GM23338 (cell line): Measurements from ENCODE around the gene PRDM1. TPM values are rescaled to one million over a fixed set of nuclear protein-coding genes. Genes with fewer than 3 reads are reported as not detected.

Experiments
- ATAC-seq: fragments of 200-7000 bp; cut with Tn5 transposase; 3 replicates; pipeline ENCODE4 v1.9.1; 2020
- DNase-seq: peaks from one replicate; pipeline ENCODE4 v3.0.0-alpha.2; 2015; ENCODE audit warnings: low spot score
- H2AFZ ChIP-seq: fragments of 200-600 bp; sonication (generic); 2 replicates; pipeline ENCODE4 v1.8.0; 2016; ENCODE audit warnings: antibody characterized with exemption, mild to moderate bottlenecking, moderate library complexity
- H3F3A ChIP-seq: fragments of 200-600 bp; sonication (generic); replicated peaks from 2 replicates; pipeline ENCODE4 v1.8.0; 2017; ENCODE audit warnings: antibody characterized with exemption, mixed run types, low read depth
- H3K27ac ChIP-seq: fragments of 200-600 bp; sonication (generic); 2 replicates; pipeline ENCODE4 v1.6.1; 2016; ENCODE audit warnings: low read depth
- H3K27me3 ChIP-seq: fragments of 200-600 bp; sonication (generic); 2 replicates; pipeline ENCODE4 v1.8.0; 2016; ENCODE audit warnings: mild to moderate bottlenecking, mixed run types, moderate library complexity; ENCODE audit not compliant: insufficient read depth
- H3K36me3 ChIP-seq: fragments of 200-600 bp; sonication (generic); 2 replicates; pipeline ENCODE4 v1.8.0; 2016; ENCODE audit warnings: mild to moderate bottlenecking; ENCODE audit not compliant: insufficient read depth
- H3K4me1 ChIP-seq: fragments of 200-600 bp; sonication (generic); 2 replicates; pipeline ENCODE4 v1.8.0; 2016; ENCODE audit warnings: mild to moderate bottlenecking, moderate library complexity; ENCODE audit not compliant: insufficient read depth
- H3K4me2 ChIP-seq: fragments of 200-600 bp; sonication (generic); 2 replicates; pipeline ENCODE4 v1.7.1; 2017; ENCODE audit warnings: mixed run types
- H3K4me3 ChIP-seq: fragments of 200-600 bp; sonication (generic); 2 replicates; pipeline ENCODE4 v1.6.1; 2016; ENCODE audit warnings: mixed run types
- H3K79me2 ChIP-seq: fragments of 200-600 bp; sonication (generic); replicated peaks from 2 replicates; pipeline ENCODE4 v1.8.0; 2017; ENCODE audit warnings: mild to moderate bottlenecking; ENCODE audit not compliant: insufficient read depth
- H3K9me2 ChIP-seq: fragments of 200-600 bp; sonication (generic); 2 replicates; pipeline ENCODE4 v1.8.0; 2017; ENCODE audit not compliant: insufficient read depth
- H4K20me1 ChIP-seq: fragments of 200-600 bp; sonication (generic); replicated peaks from 2 replicates; pipeline ENCODE4 v1.8.0; 2017; ENCODE audit warnings: mild to moderate bottlenecking; ENCODE audit not compliant: insufficient read depth
- H3K27ac Mint-ChIP-seq: 2 replicates; pipeline ENCODE4 v1.8.0; 2020; ENCODE audit warnings: inconsistent platforms, mild to moderate bottlenecking, moderate library complexity, mixed read lengths
- H3K27me3 Mint-ChIP-seq: 3 replicates; pipeline ENCODE4 v1.8.0; 2022; ENCODE audit warnings: low read depth, mild to moderate bottlenecking, moderate library complexity, mixed read lengths, inconsistent platforms; ENCODE audit not compliant: insufficient read depth, poor library complexity
- H3K36me3 Mint-ChIP-seq: 3 replicates; pipeline ENCODE4 v1.8.0; 2021; ENCODE audit warnings: low read depth, mild to moderate bottlenecking, inconsistent platforms, moderate library complexity, mixed read lengths
- H3K4me1 Mint-ChIP-seq: 3 replicates; pipeline ENCODE4 v1.8.0; 2020; ENCODE audit warnings: mild to moderate bottlenecking, inconsistent platforms, mixed read lengths
- H3K4me3 Mint-ChIP-seq: 3 replicates; pipeline ENCODE4 v1.8.0; 2021; ENCODE audit warnings: moderate library complexity, mild to moderate bottlenecking, inconsistent platforms, mixed read lengths
- H3K9me3 Mint-ChIP-seq: 3 replicates; pipeline ENCODE4 v1.8.0; 2020; ENCODE audit warnings: moderate library complexity, mild to moderate bottlenecking, inconsistent platforms, mixed read lengths
- EZH2 ChIP-seq: fragments of 200-600 bp; sonication (generic); IDR thresholded peaks from one replicate; pipeline ENCODE4 v1.8.0; 2017; ENCODE audit warnings: antibody characterized with exemption, mild to moderate bottlenecking, low read depth; ENCODE audit not compliant: unreplicated experiment
- EZH2phosphoT487 ChIP-seq: fragments of 200-600 bp; sonication (generic); IDR thresholded peaks from one replicate; pipeline ENCODE4 v1.8.1; 2018; ENCODE audit warnings: antibody characterized with exemption; ENCODE audit not compliant: unreplicated experiment
- JUNB ChIP-seq: IDR thresholded peaks from one replicate; pipeline ENCODE4 v1.6.1; 2016; ENCODE audit warnings: antibody characterized with exemption; ENCODE audit not compliant: unreplicated experiment
- NANOG ChIP-seq: IDR thresholded peaks from 2 replicates; pipeline ENCODE4 v1.6.1; 2016; ENCODE audit warnings: antibody characterized with exemption, borderline replicate concordance
- POLR2AphosphoS5 ChIP-seq: IDR thresholded peaks from 2 replicates; pipeline ENCODE4 v1.6.1; 2016; ENCODE audit warnings: antibody characterized with exemption, low read depth
- STAT1 ChIP-seq: IDR thresholded peaks from one replicate; pipeline ENCODE4 v1.6.1; 2016; ENCODE audit warnings: antibody characterized with exemption; ENCODE audit not compliant: unreplicated experiment
- ZNF114 ChIP-seq: fragments of 250-450 bp; sonication (Bioruptor Pico); IDR thresholded peaks from 2 replicates; pipeline ENCODE4 v1.5.0; 2020; ENCODE audit warnings: mild to moderate bottlenecking, moderate library complexity
- ZNF331 ChIP-seq: fragments of 250-450 bp; sonication (Bioruptor Pico); IDR thresholded peaks from 2 replicates; pipeline ENCODE4 v1.5.0; 2020; ENCODE audit warnings: low read depth, mild to moderate bottlenecking, moderate library complexity
- polyA plus RNA-seq: library from polyadenylated mRNA; unstranded; fragments of >200 nt; fragmentation: Nextera tagmentation; extraction: Ambion mirVana; gene quantifications from 2 replicates; pipeline ENCODE4 v1.2.1, GENCODE V29; 2016
- total RNA-seq: library from RNA; depleted of rRNA; stranded (reverse); fragments of >200 nt; shearing (Covaris generic); gene quantifications from 2 replicates; pipeline ENCODE4 v1.2.3, GENCODE V29; 2014
- TF ChIP-seq, protein P1 (sequence below): IDR thresholded peaks from 2 replicates; pipeline ENCODE4 v1.6.1; 2016; ENCODE audit warnings: antibody characterized with exemption
- TF ChIP-seq, protein P2 (sequence below): fragments of 250-450 bp; sonication (Bioruptor Pico); IDR thresholded peaks from 2 replicates; pipeline ENCODE4 v1.5.0; 2020; ENCODE audit warnings: mild to moderate bottlenecking, moderate library complexity

The PRDM1 gene
- total and polyA plus RNA-seq, 2 experiments from 2014 or later: 0.65 to 0.73 TPM

DNA sequence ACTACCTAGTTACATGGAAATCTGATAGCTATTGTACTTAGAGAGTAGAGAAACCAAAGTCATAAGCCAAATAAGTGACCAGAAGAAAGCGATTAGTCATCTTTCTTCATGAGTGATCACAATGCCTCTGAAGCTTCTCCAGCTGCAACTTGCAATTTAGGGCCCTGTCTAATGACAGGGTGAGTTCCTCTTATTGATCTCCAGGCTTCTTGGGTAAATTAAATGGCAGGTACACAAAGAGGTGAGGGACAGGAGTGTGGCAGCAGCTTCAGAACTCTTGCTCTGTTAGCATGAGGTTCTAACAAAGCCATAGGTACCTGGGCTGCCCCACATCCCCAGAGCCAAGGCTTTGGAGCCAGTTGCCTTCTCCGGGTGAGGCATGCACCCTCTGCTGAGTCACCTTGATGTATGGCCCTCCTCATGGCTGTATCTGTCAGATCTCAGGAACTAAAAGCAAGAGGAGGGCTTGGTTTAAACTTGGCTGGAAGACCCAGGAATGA is 60.8 kb downstream of the PRDM1 start:
- ATAC-seq (no peak), DNase-seq (no peak)
- H3K27ac ChIP-seq: no peak overlapping the region
- no peaks in the 10 kb centered on the region for H3K27me3 ChIP-seq
- H3K9me2 ChIP-seq: no peaks in the 10 kb centered on the region
- H3K36me3 Mint-ChIP-seq: no peaks in the 10 kb centered on the region
- H3K4me1 Mint-ChIP-seq: peaks cover 26% of the 10 kb centered on the region
- H3K4me2 ChIP-seq: no peak overlapping the region
- H3K4me1 ChIP-seq: peaks cover 9% of the 10 kb centered on the region; the same call in 1 of the 2 replicates
- no peak overlapping the region for H3K4me3 Mint-ChIP-seq
- no peak overlapping the region for H3K4me3 ChIP-seq
- peaks cover 2% of the 10 kb centered on the region for H3K27me3 Mint-ChIP-seq
- no peak overlapping the region; the same call in 1 of the 2 replicates for H2AFZ ChIP-seq
- H3K27ac Mint-ChIP-seq: no peak overlapping the region
- no peaks in the 10 kb centered on the region for H3F3A ChIP-seq
- H3K9me3 Mint-ChIP-seq: no peaks in the 10 kb centered on the region
- TF ChIP-seq ZNF114 (CRISPR knock-in tag) (no peak), EZH2phosphoT487 (no peak), EZH2 (no peak), JUNB (no peak), STAT1 (no peak), POLR2AphosphoS5 (no peak), NANOG (no peak)
- TF ChIP-seq, protein P1, sequence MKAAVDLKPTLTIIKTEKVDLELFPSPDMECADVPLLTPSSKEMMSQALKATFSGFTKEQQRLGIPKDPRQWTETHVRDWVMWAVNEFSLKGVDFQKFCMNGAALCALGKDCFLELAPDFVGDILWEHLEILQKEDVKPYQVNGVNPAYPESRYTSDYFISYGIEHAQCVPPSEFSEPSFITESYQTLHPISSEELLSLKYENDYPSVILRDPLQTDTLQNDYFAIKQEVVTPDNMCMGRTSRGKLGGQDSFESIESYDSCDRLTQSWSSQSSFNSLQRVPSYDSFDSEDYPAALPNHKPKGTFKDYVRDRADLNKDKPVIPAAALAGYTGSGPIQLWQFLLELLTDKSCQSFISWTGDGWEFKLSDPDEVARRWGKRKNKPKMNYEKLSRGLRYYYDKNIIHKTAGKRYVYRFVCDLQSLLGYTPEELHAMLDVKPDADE: no peak
- no peaks in the 10 kb centered on the region for H3K36me3 ChIP-seq
- H4K20me1 ChIP-seq: no peaks in the 10 kb centered on the region
- H3K79me2 ChIP-seq: no peaks in the 10 kb centered on the region

GRCh38 chr6:106147476-106147875 is 61.3 kb downstream of the PRDM1 start:
- DNase-seq (no peak), ATAC-seq (no peak)
- Histone ChIP-seq H3K27me3 (no peaks in the 10 kb centered on the region), H3K4me3 (no peak overlapping the region), H3K36me3 (no peaks in the 10 kb centered on the region), H3K79me2 (no peaks in the 10 kb centered on the region), H3K4me2 (no peak overlapping the region), H3K9me2 (no peaks in the 10 kb centered on the region), H4K20me1 (no peaks in the 10 kb centered on the region), H2AFZ (no peak overlapping the region), H3F3A (no peaks in the 10 kb centered on the region), H3K4me1 (peaks cover 9% of the 10 kb centered on the region; the same call in 1 of the 2 replicates), H3K27ac (no peak overlapping the region)
- no peak overlapping the region for H3K27ac Mint-ChIP-seq
- H3K27me3 Mint-ChIP-seq: peaks cover 2% of the 10 kb centered on the region
- no peaks in the 10 kb centered on the region for H3K9me3 Mint-ChIP-seq
- peaks cover 20% of the 10 kb centered on the region for H3K4me1 Mint-ChIP-seq
- no peak overlapping the region for H3K4me3 Mint-ChIP-seq
- H3K36me3 Mint-ChIP-seq: no peaks in the 10 kb centered on the region
- TF ChIP-seq POLR2AphosphoS5 (no peak), STAT1 (no peak), EZH2phosphoT487 (no peak), JUNB (no peak), NANOG (no peak), ZNF114 (CRISPR knock-in tag) (no peak), ZNF331 (CRISPR knock-in tag) (no peak)
- TF ChIP-seq, protein P1: no peak
- TF ChIP-seq, protein P2, sequence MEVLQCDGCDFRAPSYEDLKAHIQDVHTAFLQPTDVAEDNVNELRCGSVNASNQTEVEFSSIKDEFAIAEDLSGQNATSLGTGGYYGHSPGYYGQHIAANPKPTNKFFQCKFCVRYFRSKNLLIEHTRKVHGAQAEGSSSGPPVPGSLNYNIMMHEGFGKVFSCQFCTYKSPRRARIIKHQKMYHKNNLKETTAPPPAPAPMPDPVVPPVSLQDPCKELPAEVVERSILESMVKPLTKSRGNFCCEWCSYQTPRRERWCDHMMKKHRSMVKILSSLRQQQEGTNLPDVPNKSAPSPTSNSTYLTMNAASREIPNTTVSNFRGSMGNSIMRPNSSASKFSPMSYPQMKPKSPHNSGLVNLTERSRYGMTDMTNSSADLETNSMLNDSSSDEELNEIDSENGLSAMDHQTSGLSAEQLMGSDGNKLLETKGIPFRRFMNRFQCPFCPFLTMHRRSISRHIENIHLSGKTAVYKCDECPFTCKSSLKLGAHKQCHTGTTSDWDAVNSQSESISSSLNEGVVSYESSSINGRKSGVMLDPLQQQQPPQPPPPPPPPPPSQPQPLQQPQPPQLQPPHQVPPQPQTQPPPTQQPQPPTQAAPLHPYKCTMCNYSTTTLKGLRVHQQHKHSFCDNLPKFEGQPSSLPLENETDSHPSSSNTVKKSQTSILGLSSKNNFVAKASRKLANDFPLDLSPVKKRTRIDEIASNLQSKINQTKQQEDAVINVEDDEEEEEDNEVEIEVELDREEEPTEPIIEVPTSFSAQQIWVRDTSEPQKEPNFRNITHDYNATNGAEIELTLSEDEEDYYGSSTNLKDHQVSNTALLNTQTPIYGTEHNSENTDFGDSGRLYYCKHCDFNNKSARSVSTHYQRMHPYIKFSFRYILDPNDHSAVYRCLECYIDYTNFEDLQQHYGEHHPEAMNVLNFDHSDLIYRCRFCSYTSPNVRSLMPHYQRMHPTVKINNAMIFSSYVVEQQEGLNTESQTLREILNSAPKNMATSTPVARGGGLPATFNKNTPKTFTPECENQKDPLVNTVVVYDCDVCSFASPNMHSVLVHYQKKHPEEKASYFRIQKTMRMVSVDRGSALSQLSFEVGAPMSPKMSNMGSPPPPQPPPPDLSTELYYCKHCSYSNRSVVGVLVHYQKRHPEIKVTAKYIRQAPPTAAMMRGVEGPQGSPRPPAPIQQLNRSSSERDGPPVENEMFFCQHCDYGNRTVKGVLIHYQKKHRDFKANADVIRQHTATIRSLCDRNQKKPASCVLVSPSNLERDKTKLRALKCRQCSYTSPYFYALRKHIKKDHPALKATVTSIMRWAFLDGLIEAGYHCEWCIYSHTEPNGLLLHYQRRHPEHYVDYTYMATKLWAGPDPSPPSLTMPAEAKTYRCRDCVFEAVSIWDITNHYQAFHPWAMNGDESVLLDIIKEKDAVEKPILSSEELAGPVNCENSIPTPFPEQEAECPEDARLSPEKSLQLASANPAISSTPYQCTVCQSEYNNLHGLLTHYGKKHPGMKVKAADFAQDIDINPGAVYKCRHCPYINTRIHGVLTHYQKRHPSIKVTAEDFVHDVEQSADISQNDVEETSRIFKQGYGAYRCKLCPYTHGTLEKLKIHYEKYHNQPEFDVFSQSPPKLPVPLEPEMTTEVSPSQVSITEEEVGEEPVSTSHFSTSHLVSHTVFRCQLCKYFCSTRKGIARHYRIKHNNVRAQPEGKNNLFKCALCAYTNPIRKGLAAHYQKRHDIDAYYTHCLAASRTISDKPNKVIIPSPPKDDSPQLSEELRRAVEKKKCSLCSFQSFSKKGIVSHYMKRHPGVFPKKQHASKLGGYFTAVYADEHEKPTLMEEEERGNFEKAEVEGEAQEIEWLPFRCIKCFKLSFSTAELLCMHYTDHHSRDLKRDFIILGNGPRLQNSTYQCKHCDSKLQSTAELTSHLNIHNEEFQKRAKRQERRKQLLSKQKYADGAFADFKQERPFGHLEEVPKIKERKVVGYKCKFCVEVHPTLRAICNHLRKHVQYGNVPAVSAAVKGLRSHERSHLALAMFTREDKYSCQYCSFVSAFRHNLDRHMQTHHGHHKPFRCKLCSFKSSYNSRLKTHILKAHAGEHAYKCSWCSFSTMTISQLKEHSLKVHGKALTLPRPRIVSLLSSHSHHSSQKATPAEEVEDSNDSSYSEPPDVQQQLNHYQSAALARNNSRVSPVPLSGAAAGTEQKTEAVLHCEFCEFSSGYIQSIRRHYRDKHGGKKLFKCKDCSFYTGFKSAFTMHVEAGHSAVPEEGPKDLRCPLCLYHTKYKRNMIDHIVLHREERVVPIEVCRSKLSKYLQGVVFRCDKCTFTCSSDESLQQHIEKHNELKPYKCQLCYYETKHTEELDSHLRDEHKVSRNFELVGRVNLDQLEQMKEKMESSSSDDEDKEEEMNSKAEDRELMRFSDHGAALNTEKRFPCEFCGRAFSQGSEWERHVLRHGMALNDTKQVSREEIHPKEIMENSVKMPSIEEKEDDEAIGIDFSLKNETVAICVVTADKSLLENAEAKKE (CRISPR knock-in tag): no peak
